ENCODE measurements around the gene P2RY13.

DNA sequence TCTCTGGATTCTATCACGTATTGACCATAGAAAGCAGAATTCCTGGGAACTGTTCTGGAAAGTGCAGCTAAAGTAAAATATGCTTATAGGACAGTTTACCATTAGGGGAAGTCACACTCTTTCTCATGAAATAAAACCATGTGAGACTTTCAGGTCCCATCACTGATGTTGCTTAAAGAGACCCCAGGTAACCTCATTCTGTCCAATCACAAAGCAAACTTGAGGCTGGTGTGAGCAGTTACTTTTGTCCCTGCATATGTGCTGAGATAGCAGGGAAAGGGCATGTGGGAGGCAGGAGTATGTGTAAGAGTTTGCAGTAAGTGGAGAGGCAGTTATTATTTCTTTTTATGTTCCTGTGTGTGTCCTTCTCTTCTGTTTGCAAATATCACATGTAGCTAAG lies 28.8 kb downstream of the P2RY13 start:
- TF ChIP-seq, protein P1, sequence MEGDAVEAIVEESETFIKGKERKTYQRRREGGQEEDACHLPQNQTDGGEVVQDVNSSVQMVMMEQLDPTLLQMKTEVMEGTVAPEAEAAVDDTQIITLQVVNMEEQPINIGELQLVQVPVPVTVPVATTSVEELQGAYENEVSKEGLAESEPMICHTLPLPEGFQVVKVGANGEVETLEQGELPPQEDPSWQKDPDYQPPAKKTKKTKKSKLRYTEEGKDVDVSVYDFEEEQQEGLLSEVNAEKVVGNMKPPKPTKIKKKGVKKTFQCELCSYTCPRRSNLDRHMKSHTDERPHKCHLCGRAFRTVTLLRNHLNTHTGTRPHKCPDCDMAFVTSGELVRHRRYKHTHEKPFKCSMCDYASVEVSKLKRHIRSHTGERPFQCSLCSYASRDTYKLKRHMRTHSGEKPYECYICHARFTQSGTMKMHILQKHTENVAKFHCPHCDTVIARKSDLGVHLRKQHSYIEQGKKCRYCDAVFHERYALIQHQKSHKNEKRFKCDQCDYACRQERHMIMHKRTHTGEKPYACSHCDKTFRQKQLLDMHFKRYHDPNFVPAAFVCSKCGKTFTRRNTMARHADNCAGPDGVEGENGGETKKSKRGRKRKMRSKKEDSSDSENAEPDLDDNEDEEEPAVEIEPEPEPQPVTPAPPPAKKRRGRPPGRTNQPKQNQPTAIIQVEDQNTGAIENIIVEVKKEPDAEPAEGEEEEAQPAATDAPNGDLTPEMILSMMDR (IDR thresholded peaks at IDR 0.05) = no peak
- TF ChIP-seq ZNF317 (CRISPR knock-in tag; IDR thresholded peaks at IDR 0.05; ENCODE audit: borderline replicate concordance, low read depth) = no peak
- no peak for TF ChIP-seq FOXP1 (CRISPR knock-in tag; IDR thresholded peaks at IDR 0.05; ENCODE audit: borderline replicate concordance)
- TF ChIP-seq USF1 (CRISPR knock-in tag; IDR thresholded peaks at IDR 0.05) = no peak
- TF ChIP-seq, protein P2, sequence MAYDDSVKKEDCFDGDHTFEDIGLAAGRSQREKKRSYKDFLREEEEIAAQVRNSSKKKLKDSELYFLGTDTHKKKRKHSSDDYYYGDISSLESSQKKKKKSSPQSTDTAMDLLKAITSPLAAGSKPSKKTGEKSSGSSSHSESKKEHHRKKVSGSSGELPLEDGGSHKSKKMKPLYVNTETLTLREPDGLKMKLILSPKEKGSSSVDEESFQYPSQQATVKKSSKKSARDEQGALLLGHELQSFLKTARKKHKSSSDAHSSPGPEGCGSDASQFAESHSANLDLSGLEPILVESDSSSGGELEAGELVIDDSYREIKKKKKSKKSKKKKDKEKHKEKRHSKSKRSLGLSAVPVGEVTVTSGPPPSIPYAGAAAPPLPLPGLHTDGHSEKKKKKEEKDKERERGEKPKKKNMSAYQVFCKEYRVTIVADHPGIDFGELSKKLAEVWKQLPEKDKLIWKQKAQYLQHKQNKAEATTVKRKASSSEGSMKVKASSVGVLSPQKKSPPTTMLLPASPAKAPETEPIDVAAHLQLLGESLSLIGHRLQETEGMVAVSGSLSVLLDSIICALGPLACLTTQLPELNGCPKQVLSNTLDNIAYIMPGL (CRISPR knock-in tag; IDR thresholded peaks at IDR 0.05) = no peak
- TF ChIP-seq CREB1 (CRISPR knock-in tag; IDR thresholded peaks at IDR 0.05) = no peak
- no peak for TF ChIP-seq RORB (CRISPR knock-in tag; IDR thresholded peaks at IDR 0.05)
- TF ChIP-seq, protein P3, sequence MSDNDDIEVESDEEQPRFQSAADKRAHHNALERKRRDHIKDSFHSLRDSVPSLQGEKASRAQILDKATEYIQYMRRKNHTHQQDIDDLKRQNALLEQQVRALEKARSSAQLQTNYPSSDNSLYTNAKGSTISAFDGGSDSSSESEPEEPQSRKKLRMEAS (CRISPR knock-in tag; IDR thresholded peaks at IDR 0.05) = no peak
- no peak for TF ChIP-seq USF2 (CRISPR knock-in tag; IDR thresholded peaks at IDR 0.05)
